GM12892 (cell line): Measurements from ENCODE around the gene NYAP2.

Experiments used
- POLR2A ChIP-seq: IDR thresholded peaks from 2 replicates; pipeline ENCODE4 v1.6.1; 2011; ENCODE audit warnings: low read depth, low read length, control low read depth
- POLR2AphosphoS5 ChIP-seq: IDR thresholded peaks from 2 replicates; pipeline ENCODE4 v1.6.1; 2011; ENCODE audit warnings: low read depth, low read length, control low read depth
- TAF1 ChIP-seq: IDR thresholded peaks from 2 replicates; pipeline ENCODE4 v1.6.1; 2011; ENCODE audit warnings: low read depth, mild to moderate bottlenecking, control low read depth, low read length, borderline replicate concordance

DNA sequence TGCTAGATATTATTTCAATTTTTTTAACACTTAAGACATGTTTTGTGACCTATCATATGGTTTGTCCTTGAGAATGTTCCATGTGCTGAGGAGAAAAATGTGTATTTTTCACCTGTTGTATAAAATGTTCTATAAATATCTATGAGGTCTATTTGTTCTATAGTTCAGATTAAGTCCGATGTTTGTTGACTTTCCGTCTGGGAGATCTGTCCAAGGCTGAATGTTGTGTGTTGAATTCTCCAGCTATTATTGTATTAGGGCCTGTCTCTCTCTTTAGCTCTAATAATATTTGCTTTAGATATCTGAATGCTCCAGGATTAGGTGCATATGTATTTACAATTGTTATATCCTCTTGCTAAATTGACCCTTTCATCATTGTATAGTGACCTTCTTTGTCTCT lies 144.1 kb downstream of the NYAP2 start:
- TF ChIP-seq POLR2AphosphoS5 (no peak), POLR2A (no peak), TAF1 (no peak)
